Right hindlimb (tissue), 1 donor: Measurements from ENCODE around the gene SLC15A2.
"Not testable (repeated sequence)": the region's sequence is repeated elsewhere in the genome, so short reads cannot be mapped to it uniquely, and the experiment has no call there.

Experiments
- DNase-seq: peaks from one replicate; pipeline ENCODE4 v3.0.0-alpha.2; 2018

The SLC15A2 gene

GRCh38 chr3:121894301-121894990 lies at the start of gene SLC15A2:
TSS of gene SLC15A2 (plus strand) at chr3:121894401. CDS start at chr3:121894477, 76 bp downstream.
- peak; percentile 59 for DNase-seq

GRCh38 chr3:121844892-121845291 lies 49.3 kb upstream of the SLC15A2 start:
- DNase-seq, result no peak

GRCh38 chr3:121852256-121852655 lies 41.9 kb upstream of the SLC15A2 start:
- no peak for DNase-seq

GRCh38 chr3:121855555-121855954 lies 38.6 kb upstream of the SLC15A2 start:
- DNase-seq, result no peak

GRCh38 chr3:121857778-121858177 lies 36.4 kb upstream of the SLC15A2 start:
- not testable (repeated sequence) for DNase-seq

GRCh38 chr3:121863247-121863646 lies 31.0 kb upstream of the SLC15A2 start:
- not testable (repeated sequence) for DNase-seq

GRCh38 chr3:121863801-121864200 lies 30.4 kb upstream of the SLC15A2 start:
- DNase-seq, result no peak

GRCh38 chr3:121869736-121870135 lies 24.5 kb upstream of the SLC15A2 start:
- DNase-seq, result no peak

- no peak for DNase-seq
Observed at GRCh38 chr3:121870717-121871116, 23.5 kb upstream of the SLC15A2 start.

GRCh38 chr3:121871430-121871829 lies 22.8 kb upstream of the SLC15A2 start:
- DNase-seq, result no peak

- DNase-seq, result no peak
Observed at GRCh38 chr3:121878411-121878810, 15.8 kb upstream of the SLC15A2 start.

GRCh38 chr3:121883507-121883906 lies 10.7 kb upstream of the SLC15A2 start:
- DNase-seq, result no peak

- DNase-seq, result no peak
Observed at GRCh38 chr3:121885386-121885785, 8.8 kb upstream of the SLC15A2 start.

- no peak for DNase-seq
Observed at GRCh38 chr3:121895121-121895520, 920 bp downstream of the SLC15A2 start.

GRCh38 chr3:121895736-121896135 lies 1.5 kb downstream of the SLC15A2 start:
- no peak for DNase-seq

GRCh38 chr3:121896823-121897222 lies 2.6 kb downstream of the SLC15A2 start:
- DNase-seq, result no peak

GRCh38 chr3:121897296-121897695 lies 3.1 kb downstream of the SLC15A2 start:
- DNase-seq, result no peak

GRCh38 chr3:121913305-121913990 lies 19.2 kb downstream of the SLC15A2 start:
- no peak for DNase-seq

- no peak for DNase-seq
Observed at GRCh38 chr3:121914081-121914998, 20.1 kb downstream of the SLC15A2 start.

- no peak for DNase-seq
Observed at GRCh38 chr3:121916189-121916588, 22.0 kb downstream of the SLC15A2 start.

GRCh38 chr3:121918779-121919483 lies 24.7 kb downstream of the SLC15A2 start:
- no peak for DNase-seq

- no peak for DNase-seq
Observed at GRCh38 chr3:121924734-121925133, 30.5 kb downstream of the SLC15A2 start.

GRCh38 chr3:121926380-121926779 lies 32.2 kb downstream of the SLC15A2 start:
- DNase-seq, result no peak
